Loucy (cell line): ENCODE results near the gene MFSD6.

ENCODE experiments used
- CTCF ChIP-seq: fragments of 200-600 bp; sonication (generic); conservative IDR thresholded peaks from 2 replicates; pipeline ENCODE4 v1.5.1; 2014; ENCODE audit warnings: mild to moderate bottlenecking, antibody characterized with exemption, low read length
- EZH2phosphoT487 ChIP-seq: fragments of 200-600 bp; IDR thresholded peaks from 2 replicates; pipeline ENCODE4 v1.6.1; 2018; ENCODE audit warnings: antibody characterized with exemption, mild to moderate bottlenecking, moderate library complexity, borderline replicate concordance

- no peak for TF ChIP-seq CTCF
- TF ChIP-seq EZH2phosphoT487, result no peak
Observed at GRCh38 chr2:190512539-190513095, 104.5 kb downstream of the MFSD6 start.
